Suprapubic skin (tissue), 4 donors: ENCODE results near the gene KPNA4. TPM values are rescaled to one million over a fixed set of nuclear protein-coding genes. Genes with fewer than 3 reads are reported as not detected.

Experiments
- DNase-seq, 2 donors: peaks; one replicate each; pipeline ENCODE4 v3.0.0-alpha.2; 2019; ENCODE audit warnings: low spot score in 2 of 2
- H3K27ac ChIP-seq: fragments of 200-600 bp; sonication (generic); one replicate; pipeline ENCODE4 v1.5.1; 2019
- H3K27me3 ChIP-seq: fragments of 200-600 bp; sonication (generic); one replicate; pipeline ENCODE4 v1.5.1; 2019
- H3K36me3 ChIP-seq: fragments of 200-600 bp; sonication (generic); one replicate; pipeline ENCODE4 v1.5.1; 2019
- H3K4me1 ChIP-seq: fragments of 200-600 bp; sonication (generic); one replicate; pipeline ENCODE4 v1.5.1; 2019
- H3K4me3 ChIP-seq: fragments of 200-600 bp; sonication (generic); one replicate; pipeline ENCODE4 v1.5.1; 2019; ENCODE audit warnings: mild to moderate bottlenecking
- H3K9me3 ChIP-seq: fragments of 200-600 bp; sonication (generic); one replicate; pipeline ENCODE4 v1.5.1; 2019
- CTCF ChIP-seq, 2 donors: fragments of 200-600 bp in 1 of 2; fragments of 450-650 bp in 1 of 2; sonication (generic) in 1 of 2; IDR thresholded peaks; one replicate each; pipeline ENCODE4 v1.5.1; 2016 to 2019; ENCODE audit warnings: antibody characterized with exemption in 2 of 2, mild to moderate bottlenecking in 1 of 2, moderate library complexity in 1 of 2
- EP300 ChIP-seq: sonication (generic); formaldehyde crosslinking; IDR thresholded peaks from one replicate; pipeline ENCODE4 v1.6.1; 2017; ENCODE audit warnings: antibody characterized with exemption
- POLR2A ChIP-seq, 2 donors: fragments of 450-650 bp; IDR thresholded peaks; one replicate each; pipeline ENCODE4 v1.6.1; 2017; ENCODE audit warnings: antibody characterized with exemption in 2 of 2, mild to moderate bottlenecking in 2 of 2, moderate library complexity in 2 of 2
- POLR2AphosphoS5 ChIP-seq, 3 donors: sonication (generic); formaldehyde crosslinking; IDR thresholded peaks; one replicate each; pipeline ENCODE4 v1.6.1; 2017; ENCODE audit warnings: antibody characterized with exemption in 3 of 3
- WGBS: methylation state at CpG from one replicate; pipeline ENCODE4 v1.1.5; 2018; 5-methylcytosine and 5-hydroxymethylcytosine counted together
- total RNA-seq, 4 donors: library from RNA; depleted of rRNA; stranded (reverse); fragments of >200 nt; gene quantifications; one replicate each; pipeline ENCODE4 v1.1.0, GENCODE V29; 2016

Gene KPNA4
- total RNA-seq, result 10 to 100 TPM; 23.9 to 35.0 (median 29.4) TPM

- DNase-seq, result peak; percentile 99
- peak within 1 kb of the TSS; percentile 99 for H3K27ac ChIP-seq
- 1% methylated on average over 59 of the region's 71 CpGs for WGBS
- peak within 1 kb of the TSS; percentile 88 for H3K4me3 ChIP-seq
- TF ChIP-seq EP300 (no peak), POLR2AphosphoS5 (IDR thresholded peaks at IDR 0.05) (peak in 2 of 3 donors; percentile 10 to 65), CTCF (IDR thresholded peaks at IDR 0.05) (no peak), POLR2A (IDR thresholded peaks at IDR 0.05) (peak; percentile 12 to 81)
- peaks cover 8% of the 10 kb centered on the region for H3K36me3 ChIP-seq
- H3K4me1 ChIP-seq, result peaks cover 46% of the 10 kb centered on the region
- no peaks in the 10 kb centered on the region for H3K27me3 ChIP-seq
- H3K9me3 ChIP-seq, result no peaks in the 10 kb centered on the region
Measured at GRCh38 chr3:160565442-160566403, at the start of gene KPNA4. TSS of gene KPNA4 (minus strand) at chr3:160565571. CDS start at chr3:160565282, 289 bp downstream.

GRCh38 chr3:160613661-160614060, 48.3 kb upstream of the KPNA4 start:
- H3K9me3 ChIP-seq, result no peaks in the 10 kb centered on the region
- no peak overlapping the region for H3K4me3 ChIP-seq
- no peak overlapping the region for H3K27ac ChIP-seq
- no peaks in the 10 kb centered on the region for H3K4me1 ChIP-seq
- H3K36me3 ChIP-seq, result no peaks in the 10 kb centered on the region
- WGBS, result 33% methylated on average over 1 of the region's 1 CpG
- TF ChIP-seq CTCF (IDR thresholded peaks at IDR 0.05) (no peak), POLR2A (IDR thresholded peaks at IDR 0.05) (no peak), EP300 (no peak), POLR2AphosphoS5 (IDR thresholded peaks at IDR 0.05) (no peak)
- no peak for DNase-seq
- H3K27me3 ChIP-seq, result peaks cover 3% of the 10 kb centered on the region

GRCh38 chr3:160612386-160613075, 47.2 kb upstream of the KPNA4 start:
- no peak overlapping the region for H3K4me3 ChIP-seq
- no peak overlapping the region for H3K27ac ChIP-seq
- no peaks in the 10 kb centered on the region for H3K9me3 ChIP-seq
- no peaks in the 10 kb centered on the region for H3K4me1 ChIP-seq
- no peaks in the 10 kb centered on the region for H3K36me3 ChIP-seq
- 55% methylated on average over 3 of the region's 3 CpGs for WGBS
- TF ChIP-seq CTCF (IDR thresholded peaks at IDR 0.05) (no peak), POLR2A (IDR thresholded peaks at IDR 0.05) (no peak), EP300 (no peak), POLR2AphosphoS5 (IDR thresholded peaks at IDR 0.05) (no peak)
- peaks cover 3% of the 10 kb centered on the region for H3K27me3 ChIP-seq
- DNase-seq, result no peak

GRCh38 chr3:160611141-160611540, 45.8 kb upstream of the KPNA4 start:
- no peak for DNase-seq
- no peaks in the 10 kb centered on the region for H3K4me1 ChIP-seq
- no peak overlapping the region for H3K4me3 ChIP-seq
- 72% methylated on average over 3 of the region's 3 CpGs for WGBS
- H3K9me3 ChIP-seq, result no peaks in the 10 kb centered on the region
- no peaks in the 10 kb centered on the region for H3K36me3 ChIP-seq
- peaks cover 3% of the 10 kb centered on the region for H3K27me3 ChIP-seq
- no peak overlapping the region for H3K27ac ChIP-seq
- TF ChIP-seq EP300 (no peak), CTCF (IDR thresholded peaks at IDR 0.05) (no peak), POLR2AphosphoS5 (IDR thresholded peaks at IDR 0.05) (no peak)

- no peaks in the 10 kb centered on the region for H3K4me1 ChIP-seq
- no peak overlapping the region for H3K27ac ChIP-seq
- TF ChIP-seq POLR2A (IDR thresholded peaks at IDR 0.05) (no peak), CTCF (IDR thresholded peaks at IDR 0.05) (no peak), EP300 (no peak), POLR2AphosphoS5 (IDR thresholded peaks at IDR 0.05) (no peak)
- 39% methylated on average over 2 of the region's 2 CpGs for WGBS
- no peak overlapping the region for H3K4me3 ChIP-seq
- H3K36me3 ChIP-seq, result no peaks in the 10 kb centered on the region
- no peak for DNase-seq
- H3K9me3 ChIP-seq, result no peaks in the 10 kb centered on the region
- H3K27me3 ChIP-seq, result peaks cover 3% of the 10 kb centered on the region
Measured at GRCh38 chr3:160608870-160609269, 43.5 kb upstream of the KPNA4 start.
